GM10847 (cell line): ENCODE measurements around the gene TXNDC8.

Experiments used
- POLR2A ChIP-seq: IDR thresholded peaks from 2 replicates; pipeline ENCODE4 v1.6.1; 2011; ENCODE audit not compliant: insufficient read length; ENCODE audit errors: extremely low read depth

TXNDC8 gene

GRCh38 chr9:110257097-110257841, 80.4 kb downstream of the TXNDC8 start:
- no peak for TF ChIP-seq POLR2A

GRCh38 chr9:110256380-110257096, 81.1 kb downstream of the TXNDC8 start, which contains the start of gene TXN:
TXN (minus strand) TSS chr9:110256507; CDS start chr9:110256435, 72 bp downstream.
- peak; percentile 95 for TF ChIP-seq POLR2A

DNA sequence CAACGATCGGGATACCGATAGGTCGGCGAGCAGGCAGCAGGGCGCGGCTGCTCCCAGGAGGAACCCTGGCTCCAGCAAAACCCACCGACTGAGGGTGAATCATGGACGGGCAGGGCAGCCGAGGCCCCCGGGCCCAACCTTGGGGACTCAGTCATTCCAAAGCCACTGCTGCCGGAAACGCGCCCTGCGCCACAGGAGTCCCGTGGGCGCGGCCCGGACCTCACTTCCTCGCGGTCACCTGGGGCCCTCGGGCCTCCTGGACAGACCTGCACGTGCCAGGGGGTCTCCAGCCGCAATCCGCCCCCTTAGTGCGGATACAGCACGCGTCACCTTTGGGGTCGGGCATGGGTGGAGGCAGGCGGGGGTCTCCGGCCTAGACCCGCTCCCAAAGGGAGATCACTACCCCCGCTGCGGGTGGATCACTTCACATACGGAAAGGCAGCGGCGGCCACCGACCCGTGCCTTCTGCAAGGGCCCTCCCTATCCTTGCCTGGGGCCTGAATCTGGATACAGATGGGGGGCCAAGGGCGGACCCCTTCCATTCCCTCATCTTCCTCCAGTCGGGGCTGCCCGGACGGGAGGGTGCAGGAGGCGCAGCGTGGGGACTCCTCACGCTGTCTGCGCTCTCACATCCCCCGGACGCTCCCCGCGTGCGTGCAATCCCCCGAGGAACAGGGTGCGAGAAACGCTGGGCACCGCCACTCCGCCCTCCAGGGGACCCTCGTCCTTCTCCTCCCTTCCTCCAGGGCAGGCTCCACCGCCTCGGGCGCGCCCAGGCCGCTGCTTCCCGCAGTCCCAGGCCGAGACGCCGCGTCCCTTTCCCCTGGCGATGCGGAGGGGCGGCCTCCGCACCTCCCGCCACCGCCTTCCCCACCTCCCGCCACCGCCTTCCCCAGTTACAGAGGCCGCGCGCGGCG, 81.9 kb downstream of the TXNDC8 start:
- no peak for TF ChIP-seq POLR2A

- TF ChIP-seq POLR2A, result no peak
These were observed 82.6 kb downstream of the TXNDC8 start for GRCh38 chr9:110255034-110255462.

DNA sequence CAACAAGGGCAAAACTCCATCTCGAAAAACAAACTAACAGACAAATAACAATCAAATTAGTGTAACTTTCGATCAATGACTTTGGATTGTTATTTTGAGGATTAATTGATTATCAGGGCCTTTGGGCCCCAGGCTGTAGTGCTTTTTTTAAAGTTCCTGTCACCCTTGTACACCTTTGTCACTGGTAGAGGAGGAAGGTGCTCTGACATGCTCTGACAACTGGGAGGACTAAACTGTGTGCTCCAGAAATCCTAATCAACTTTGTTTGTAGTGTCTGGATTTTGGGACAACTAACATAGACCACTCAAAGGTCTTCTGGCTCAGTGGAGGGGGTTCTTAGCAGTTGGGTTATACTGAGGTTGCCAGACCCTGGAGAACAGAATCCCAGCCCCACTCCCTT, 83.2 kb downstream of the TXNDC8 start:
- TF ChIP-seq POLR2A, result no peak
